ENCODE data around the gene ABHD6.
A peak's percentile ranks its signal among the peaks of the same experiment; 100 is the strongest.

ABHD6 gene

DNA sequence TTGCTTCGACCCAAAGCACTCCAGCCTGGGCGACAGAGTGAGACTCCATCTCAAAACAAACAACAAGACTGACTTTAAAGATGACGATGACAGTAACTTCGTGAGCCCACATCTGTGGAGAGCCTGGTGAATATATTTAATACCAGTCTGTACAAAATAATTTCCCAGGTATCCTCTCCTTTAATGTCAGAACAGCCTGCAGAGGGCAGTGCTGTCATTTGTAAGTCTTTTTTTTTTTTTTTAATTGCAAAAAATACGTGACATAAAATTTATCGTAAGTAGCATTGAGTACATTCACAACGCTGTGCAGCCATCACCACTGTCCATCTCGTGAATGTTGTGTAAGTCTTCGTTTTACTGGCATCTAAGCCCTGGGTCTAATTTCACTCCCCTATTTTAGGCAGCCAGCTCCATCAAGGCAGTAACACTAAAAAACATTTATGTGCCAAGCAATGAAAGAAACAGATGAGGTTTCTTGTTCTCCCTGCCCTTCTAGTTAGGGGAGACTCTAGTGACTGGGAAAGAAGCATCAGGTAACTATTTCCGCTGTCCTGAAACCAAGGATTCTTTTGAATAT lies 70.1 kb downstream of the ABHD6 start:
- DNase-seq: peak; percentile 54
- Mint-ChIP-seq H3K4me1 (peaks cover 36% of the 10 kb centered on the region), H3K4me3 (peak overlapping the region; percentile 94), H3K9me3 (no peaks in the 10 kb centered on the region), H3K36me3 (peaks cover 24% of the 10 kb centered on the region), H3K27me3 (peaks cover 7% of the 10 kb centered on the region), H3K27ac (peak overlapping the region; percentile 99)
- CTCF ChIA-PET: interaction anchor here (0.6 to 4.5 kb wide), 26 partner anchors 11 to 1506 kb away, joined by 3 to 54 read pairs (median 6); partner anchors contain the start of genes ABHD6, KCTD6 and PXK

DNA sequence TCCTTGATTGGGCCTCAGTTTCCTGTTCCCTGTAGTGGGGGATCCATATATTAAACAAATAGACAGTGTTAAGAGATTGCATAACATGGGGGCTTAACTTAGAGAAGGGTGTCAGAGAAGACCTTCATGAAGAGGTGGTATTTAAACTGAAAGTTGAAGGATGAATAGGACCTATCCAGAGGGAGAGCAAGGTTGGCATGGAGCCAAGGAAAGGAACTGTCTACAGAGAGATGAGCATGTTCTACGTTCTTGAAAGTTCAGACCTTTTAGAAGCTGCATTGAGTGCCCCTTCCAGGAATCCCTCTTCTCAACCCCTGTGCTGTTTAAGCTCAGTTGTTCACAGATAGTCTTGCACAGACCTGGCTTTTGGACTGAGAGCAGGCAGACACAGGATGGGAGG lies 71.1 kb downstream of the ABHD6 start:
- H3K36me3 Mint-ChIP-seq: peaks cover 30% of the 10 kb centered on the region
- no peak for DNase-seq
- H3K27ac Mint-ChIP-seq: peak overlapping the region; percentile 38
- no peaks in the 10 kb centered on the region for H3K9me3 Mint-ChIP-seq
- CTCF ChIA-PET: interaction anchor here (0.8 to 4.5 kb wide), 11 partner anchors 10 to 321 kb away, joined by 3 to 54 read pairs (median 8); partner anchors contain the start of gene KCTD6
- peaks cover 36% of the 10 kb centered on the region for H3K4me1 Mint-ChIP-seq
- H3K27me3 Mint-ChIP-seq: peaks cover 7% of the 10 kb centered on the region
- H3K4me3 Mint-ChIP-seq: peak overlapping the region; percentile 18

DNA sequence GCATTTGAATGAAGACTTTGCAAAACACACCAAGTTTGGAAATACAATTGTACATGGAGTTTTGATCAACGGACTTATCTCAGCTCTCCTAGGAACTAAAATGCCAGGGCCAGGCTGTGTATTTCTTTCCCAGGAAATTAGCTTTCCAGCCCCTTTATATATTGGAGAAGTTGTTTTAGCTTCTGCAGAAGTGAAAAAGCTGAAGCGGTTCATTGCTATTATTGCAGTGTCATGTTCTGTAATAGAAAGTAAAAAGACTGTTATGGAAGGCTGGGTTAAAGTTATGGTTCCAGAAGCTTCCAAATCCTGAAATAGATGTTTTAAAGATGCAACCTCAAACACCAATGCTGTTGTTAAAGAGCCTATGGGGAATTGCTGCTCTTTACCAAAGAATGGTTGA lies 80.2 kb downstream of the ABHD6 start:
- H3K36me3 Mint-ChIP-seq: peaks cover 33% of the 10 kb centered on the region
- H3K27me3 Mint-ChIP-seq: no peaks in the 10 kb centered on the region

DNA sequence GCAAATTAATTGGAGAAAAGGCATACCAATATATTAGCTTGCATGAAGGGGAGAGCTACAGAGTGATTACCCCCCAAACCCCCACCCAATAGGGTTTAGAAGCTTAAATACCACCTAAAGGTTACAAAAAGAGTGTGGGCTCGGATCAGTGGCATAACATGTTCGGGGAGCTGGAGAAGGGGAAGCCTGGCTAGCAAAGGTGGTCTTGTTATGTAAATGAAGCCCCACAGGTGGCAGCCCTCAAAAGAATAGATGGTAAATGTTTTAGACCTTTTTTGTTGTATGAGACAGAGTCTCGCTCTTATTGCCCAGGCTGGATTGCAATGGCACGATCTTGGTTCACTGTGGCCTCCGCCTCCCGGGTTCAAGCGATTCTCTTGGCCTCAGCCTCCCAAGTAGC lies 84.2 kb downstream of the ABHD6 start:
- Mint-ChIP-seq H3K27ac (no peak overlapping the region), H3K4me3 (no peak overlapping the region), H3K9me3 (no peaks in the 10 kb centered on the region), H3K27me3 (no peaks in the 10 kb centered on the region), H3K36me3 (peaks cover 13% of the 10 kb centered on the region), H3K4me1 (peaks cover 28% of the 10 kb centered on the region)
- CTCF ChIA-PET: interaction anchor here (0.8 to 6.9 kb wide), 10 partner anchors 9 to 216 kb away, joined by 3 to 54 read pairs (median 4); partner anchors contain the start of genes HTD2 and RPP14
- DNase-seq: no peak

More for the DNA sequence above, 80.2 kb downstream of the ABHD6 start:
- Mint-ChIP-seq H3K9me3 (no peaks in the 10 kb centered on the region), H3K4me1 (no peaks in the 10 kb centered on the region), H3K4me3 (no peak overlapping the region), H3K27ac (no peak overlapping the region)
- DNase-seq: no peak
- CTCF ChIA-PET: interaction anchor here (1.2 to 6.9 kb wide), 4 partner anchors 10 to 88 kb away, joined by 3 to 54 read pairs (median 4); partner anchors contain the start of genes HTD2 and RPP14

DNA sequence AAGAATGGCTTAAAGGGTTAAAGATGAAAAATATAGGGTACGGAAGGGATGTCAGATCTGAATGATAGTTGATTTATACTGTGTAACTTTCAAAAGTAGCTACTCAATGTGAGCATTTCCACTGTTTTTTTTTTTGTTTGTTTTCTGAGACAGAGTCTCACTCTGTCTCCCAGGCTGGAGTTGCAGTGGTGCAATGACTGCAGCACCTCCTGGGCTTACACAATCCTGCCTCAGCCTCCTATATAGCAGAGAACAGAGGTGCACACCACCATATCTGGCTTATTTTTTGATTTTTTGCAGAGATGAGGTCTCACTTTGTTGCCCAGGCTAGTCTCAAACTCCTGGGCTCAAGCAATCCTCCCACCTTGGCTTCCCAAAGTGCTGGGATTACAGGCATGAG lies 85.2 kb downstream of the ABHD6 start:
- CTCF ChIA-PET: interaction anchor here (0.9 to 4.0 kb wide), 5 partner anchors 9 to 208 kb away, joined by 3 to 30 read pairs (median 3); partner anchors contain the start of gene PXK
- Mint-ChIP-seq H3K9me3 (no peaks in the 10 kb centered on the region), H3K4me3 (no peak overlapping the region), H3K27ac (no peak overlapping the region), H3K27me3 (no peaks in the 10 kb centered on the region), H3K4me1 (peaks cover 28% of the 10 kb centered on the region), H3K36me3 (peaks cover 11% of the 10 kb centered on the region)
- DNase-seq: no peak

DNA sequence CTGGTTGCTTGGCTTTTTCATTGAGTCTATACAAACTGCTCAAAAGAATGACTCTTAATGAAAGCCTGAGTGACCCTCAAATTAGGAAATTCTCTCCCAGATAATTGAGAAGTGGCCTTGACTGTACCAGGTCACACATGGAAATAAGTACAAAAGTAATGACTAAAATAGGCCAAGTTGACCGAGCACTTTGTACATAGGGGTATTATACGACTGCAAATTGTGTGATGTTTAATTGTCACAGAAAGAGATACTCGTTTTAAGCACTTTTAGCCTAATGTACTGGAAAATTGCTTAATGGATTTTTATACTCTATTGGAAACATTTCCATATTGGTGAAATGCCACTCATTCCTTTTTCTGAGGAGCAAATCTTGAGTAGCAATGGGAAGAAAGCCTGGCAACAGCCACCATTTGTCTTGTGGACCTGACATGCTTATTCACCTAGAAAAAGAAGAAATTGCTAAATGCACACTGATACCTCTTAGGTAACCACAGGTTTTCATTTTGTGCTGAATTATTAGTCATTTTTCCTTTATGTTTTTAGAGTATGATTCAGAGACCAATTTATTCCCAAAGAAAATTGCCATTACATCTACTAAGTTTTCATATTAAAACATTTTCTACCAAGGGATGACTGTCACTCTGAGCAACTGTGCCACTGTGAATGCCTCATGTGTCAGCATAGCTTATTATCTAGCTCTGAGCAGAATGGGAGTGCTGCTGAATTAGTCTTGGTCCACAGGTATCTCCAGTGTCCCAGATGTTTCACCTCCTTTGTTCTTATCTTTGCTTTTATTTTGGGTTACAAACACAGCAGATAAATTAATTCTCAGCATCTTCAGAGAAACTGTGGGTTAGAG lies 86.2 kb downstream of the ABHD6 start:
- no peak for DNase-seq
- peak overlapping the region; percentile 62 for H3K27ac Mint-ChIP-seq
- no peak overlapping the region for H3K4me3 Mint-ChIP-seq
- peaks cover 28% of the 10 kb centered on the region for H3K4me1 Mint-ChIP-seq
- H3K36me3 Mint-ChIP-seq: peaks cover 9% of the 10 kb centered on the region
- CTCF ChIA-PET: interaction anchor here (1.6 to 4.1 kb wide), 6 partner anchors 8 to 207 kb away, joined by 3 to 20 read pairs (median 12); partner anchors contain the start of genes HTD2, PXK and RPP14
- no peaks in the 10 kb centered on the region for H3K9me3 Mint-ChIP-seq
- no peaks in the 10 kb centered on the region for H3K27me3 Mint-ChIP-seq

DNA sequence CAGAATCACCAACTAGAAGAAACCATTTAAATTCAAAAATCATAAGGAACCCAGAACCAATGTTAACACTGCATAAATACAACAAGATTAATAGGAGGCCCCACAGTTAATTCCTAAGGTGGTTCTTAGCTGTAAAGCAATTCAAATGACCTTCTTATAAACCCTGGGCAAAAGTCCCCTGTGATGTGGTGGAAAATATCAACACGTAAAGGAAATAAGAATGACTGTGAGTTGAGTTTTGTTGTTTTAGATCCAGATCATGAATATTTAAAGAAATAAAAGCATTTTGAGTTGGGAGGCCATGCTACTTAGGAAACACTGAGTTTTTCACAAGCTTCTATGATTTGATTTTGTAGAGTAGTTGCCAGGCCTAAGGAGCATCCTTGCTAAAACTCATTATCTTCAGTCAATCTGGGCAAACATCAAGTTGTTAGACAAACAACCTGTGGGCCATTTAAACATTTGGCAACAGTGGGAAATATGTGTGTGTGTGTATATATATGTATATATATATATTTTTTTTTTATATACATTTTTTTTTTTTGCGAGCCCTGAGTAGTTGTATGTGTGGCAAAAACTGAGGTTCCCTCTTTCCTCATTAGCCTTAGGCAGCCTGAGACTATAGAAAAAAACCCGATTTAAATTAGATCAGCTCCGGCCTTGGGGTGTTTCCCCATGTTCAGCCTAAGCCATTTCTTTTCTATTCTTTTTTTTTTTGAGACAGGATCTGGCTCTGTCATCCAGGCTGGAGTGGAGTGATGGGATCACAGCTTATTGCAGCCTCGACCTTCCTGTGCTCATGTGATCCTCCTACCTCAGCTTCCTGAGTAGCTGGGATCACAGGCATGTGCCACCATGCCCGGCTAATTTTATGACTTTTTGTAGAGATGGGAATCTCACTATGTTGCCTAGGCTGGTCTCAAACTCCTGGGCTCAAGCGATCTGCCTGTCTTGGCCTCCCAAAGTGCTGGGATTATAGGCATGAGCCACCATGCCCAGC lies 87.1 kb downstream of the ABHD6 start:
- peaks cover 28% of the 10 kb centered on the region for H3K4me1 Mint-ChIP-seq
- no peaks in the 10 kb centered on the region for H3K9me3 Mint-ChIP-seq
- H3K4me3 Mint-ChIP-seq: no peak overlapping the region
- CTCF ChIA-PET: interaction anchor here (0.8 to 4.1 kb wide), 5 partner anchors 9 to 351 kb away, joined by 3 to 20 read pairs (median 13); partner anchors contain the start of genes HTD2, PXK and RPP14
- H3K27me3 Mint-ChIP-seq: no peaks in the 10 kb centered on the region
- peaks cover 3% of the 10 kb centered on the region for H3K36me3 Mint-ChIP-seq
- DNase-seq: no peak
- peak overlapping the region; percentile 62 for H3K27ac Mint-ChIP-seq

DNA sequence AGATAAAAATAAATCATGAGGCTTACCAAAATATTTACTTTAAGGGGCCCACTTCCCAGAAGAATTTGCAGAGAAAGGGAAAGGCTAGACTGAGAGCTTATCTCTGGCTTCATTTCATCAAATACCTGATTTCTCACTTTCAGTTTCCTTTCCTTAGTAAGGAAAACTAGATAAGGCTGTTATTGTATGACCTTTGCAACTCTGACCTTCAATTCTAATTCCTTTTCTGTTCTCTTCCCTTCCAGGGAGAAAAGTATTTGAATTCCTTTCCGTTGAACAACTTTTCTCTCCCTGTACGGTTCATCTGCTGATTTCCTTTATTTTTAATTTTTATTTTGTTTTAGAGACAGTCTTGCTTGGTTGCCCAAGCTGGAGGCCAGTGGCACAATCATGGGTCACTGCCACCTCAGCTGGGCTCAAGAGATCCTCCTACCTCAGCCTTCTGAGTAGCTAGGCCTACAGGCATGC lies 88.0 kb downstream of the ABHD6 start:
- CTCF ChIA-PET: interaction anchor here (0.7 to 4.1 kb wide), 5 partner anchors 9 to 90 kb away, joined by 3 to 20 read pairs (median 13); partner anchors contain the start of genes HTD2, PXK and RPP14
- Mint-ChIP-seq H3K27me3 (no peaks in the 10 kb centered on the region), H3K9me3 (no peaks in the 10 kb centered on the region), H3K4me3 (no peak overlapping the region), H3K36me3 (no peaks in the 10 kb centered on the region), H3K27ac (peak overlapping the region; percentile 65), H3K4me1 (peaks cover 30% of the 10 kb centered on the region)
- no peak for DNase-seq

DNA sequence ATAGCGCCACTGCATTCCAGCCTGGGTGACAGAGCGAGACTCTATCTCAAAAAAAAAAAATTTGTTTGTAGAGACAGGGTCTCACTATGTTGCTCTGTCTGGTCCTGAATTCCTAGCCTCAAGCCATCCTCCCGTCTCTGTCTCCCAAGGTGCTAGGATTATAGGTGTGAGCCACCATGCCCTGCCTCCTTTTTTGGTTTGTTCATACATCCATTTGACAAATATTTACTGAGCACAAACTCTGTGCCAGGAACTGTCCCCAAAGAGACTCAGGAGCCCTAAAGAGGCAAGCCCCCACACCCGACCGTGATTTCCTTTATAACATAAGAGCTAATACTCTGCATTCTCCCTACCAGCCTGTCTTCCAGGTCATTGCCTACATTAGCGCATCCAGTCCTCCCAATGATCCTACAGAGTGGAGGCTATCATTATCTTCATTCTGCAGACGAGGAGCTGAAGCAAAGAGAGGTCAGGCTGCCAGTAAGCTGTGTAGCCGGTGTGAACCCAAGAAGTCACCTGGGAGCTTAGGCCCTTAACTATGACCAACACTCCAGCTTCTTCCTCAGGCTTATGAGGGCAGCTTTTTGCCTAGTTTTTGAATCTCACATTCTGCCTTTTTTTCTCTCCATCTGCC lies 88.8 kb downstream of the ABHD6 start:
- Mint-ChIP-seq H3K27ac (no peak overlapping the region), H3K9me3 (no peaks in the 10 kb centered on the region), H3K27me3 (no peaks in the 10 kb centered on the region), H3K36me3 (no peaks in the 10 kb centered on the region), H3K4me1 (peaks cover 34% of the 10 kb centered on the region), H3K4me3 (no peak overlapping the region)
- CTCF ChIA-PET: interaction anchor here (2.7 to 4.1 kb wide), 3 partner anchors 20 to 90 kb away, joined by 10 to 20 read pairs (median 14); partner anchors contain the start of genes HTD2 and RPP14
- no peak for DNase-seq

DNA sequence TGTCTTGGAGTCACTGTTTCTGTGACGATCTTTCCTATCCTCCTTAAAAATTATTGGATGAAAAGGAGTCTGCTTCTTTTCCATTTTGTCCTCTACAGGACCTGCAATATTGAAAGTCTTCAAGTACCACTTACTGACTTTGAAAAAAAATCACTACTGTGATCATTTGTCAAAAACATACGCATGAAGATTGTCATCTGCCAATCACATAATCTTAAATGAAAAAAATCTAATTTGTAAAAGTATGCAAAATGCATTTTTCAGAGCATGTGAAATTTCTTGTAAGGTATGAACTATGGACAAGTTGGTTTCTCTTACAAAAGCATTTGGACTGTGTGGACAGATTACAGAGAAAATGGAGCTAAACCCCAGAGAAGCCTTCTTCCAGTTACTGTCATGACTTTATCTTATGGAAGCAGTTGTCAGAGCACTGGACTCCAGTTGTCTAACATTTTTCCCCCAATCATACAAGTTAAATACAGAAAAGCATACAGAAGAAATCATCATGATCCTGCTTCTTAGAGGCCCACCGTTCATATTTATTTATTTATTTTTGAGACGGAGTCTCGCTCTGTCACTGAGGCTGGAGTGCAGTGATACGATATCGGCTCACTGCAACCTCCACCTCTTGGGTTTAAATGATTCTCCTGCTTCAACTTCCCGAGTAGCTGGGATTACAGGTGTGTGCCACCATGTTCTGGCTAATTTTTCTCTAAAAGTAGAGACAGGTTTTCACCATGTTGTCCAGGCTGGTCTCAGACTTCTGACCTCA lies 91.7 kb downstream of the ABHD6 start:
- CTCF ChIA-PET: interaction anchor here (1.7 kb wide), 1 partner anchor 9 kb away, joined by 4 read pairs; no protein-coding TSS in a partner anchor
- Mint-ChIP-seq H3K36me3 (no peaks in the 10 kb centered on the region), H3K9me3 (no peaks in the 10 kb centered on the region), H3K4me1 (peaks cover 38% of the 10 kb centered on the region), H3K27ac (no peak overlapping the region), H3K4me3 (no peak overlapping the region), H3K27me3 (no peaks in the 10 kb centered on the region)
- no peak for DNase-seq

DNA sequence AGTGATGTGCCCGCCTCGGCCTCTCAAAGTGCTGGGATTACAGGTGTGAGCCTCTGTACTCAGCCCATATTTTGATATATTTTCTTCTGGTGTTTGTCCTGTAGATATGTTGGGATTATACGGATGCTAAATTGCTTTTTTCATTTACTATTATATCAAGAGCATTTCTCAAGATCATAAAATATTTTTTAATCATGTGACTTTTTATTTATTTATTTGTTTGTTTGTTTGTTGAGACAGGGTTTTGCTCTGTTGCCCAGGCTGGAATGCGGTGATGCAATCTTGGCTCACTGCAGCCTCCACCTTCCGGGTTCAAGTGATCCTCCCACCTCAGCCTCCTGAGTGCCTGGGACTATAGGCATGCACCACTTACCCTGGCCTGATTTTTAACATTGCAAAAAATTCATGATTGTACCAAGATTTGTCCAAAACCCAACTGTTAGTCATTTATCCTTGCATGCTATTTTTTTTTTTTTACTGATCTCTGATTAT lies 92.4 kb downstream of the ABHD6 start:
- H3K4me1 Mint-ChIP-seq: peaks cover 38% of the 10 kb centered on the region
- H3K9me3 Mint-ChIP-seq: no peaks in the 10 kb centered on the region
- H3K4me3 Mint-ChIP-seq: no peak overlapping the region
- CTCF ChIA-PET: interaction anchor here (0.7 to 3.4 kb wide), 4 partner anchors 9 to 193 kb away, joined by 3 to 13 read pairs (median 4); partner anchors contain the start of genes HTD2 and RPP14
- H3K27ac Mint-ChIP-seq: no peak overlapping the region
- no peaks in the 10 kb centered on the region for H3K27me3 Mint-ChIP-seq
- no peaks in the 10 kb centered on the region for H3K36me3 Mint-ChIP-seq
- no peak for DNase-seq

DNA sequence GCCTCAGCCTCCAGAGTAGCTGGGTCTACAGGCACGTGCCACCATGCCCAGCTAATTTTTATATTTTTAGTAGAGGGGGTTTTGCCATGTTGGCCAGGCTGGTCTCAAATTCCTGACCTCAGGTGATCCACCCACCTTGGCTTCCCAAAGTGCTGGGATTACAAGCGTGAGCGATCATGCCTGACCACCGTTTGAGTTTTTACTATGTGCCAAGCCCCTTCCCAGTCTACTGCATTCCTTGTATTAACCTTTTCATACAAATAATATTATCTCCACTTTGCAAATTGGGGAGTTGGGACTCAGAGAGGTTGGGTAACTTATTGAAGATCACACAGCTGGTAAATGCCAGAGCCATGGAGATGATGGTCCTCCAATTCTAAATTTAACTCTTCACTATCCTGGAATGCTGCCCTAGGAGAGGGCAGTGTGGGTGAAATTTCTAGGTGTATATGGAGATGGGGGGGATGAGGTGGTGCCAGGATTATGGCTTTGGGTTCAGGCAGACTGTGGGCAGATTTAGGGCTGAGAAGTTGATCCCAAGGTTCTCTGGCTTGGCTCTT lies 94.1 kb downstream of the ABHD6 start:
- no peaks in the 10 kb centered on the region for H3K27me3 Mint-ChIP-seq
- H3K4me3 Mint-ChIP-seq: peak overlapping the region; percentile 66
- DNase-seq: no peak
- H3K36me3 Mint-ChIP-seq: peaks cover 8% of the 10 kb centered on the region
- H3K9me3 Mint-ChIP-seq: no peaks in the 10 kb centered on the region
- CTCF ChIA-PET: interaction anchor here (1.0 to 6.1 kb wide), 5 partner anchors 9 to 162 kb away, joined by 3 to 45 read pairs (median 13); partner anchors contain the start of genes HTD2 and RPP14
- H3K27ac Mint-ChIP-seq: no peak overlapping the region
- H3K4me1 Mint-ChIP-seq: peaks cover 39% of the 10 kb centered on the region

All from activated naive CD4-positive, alpha-beta T cell treated with anti-CD3 and anti-CD28 coated beads, Interleukin-2, amount 10 ng/mL, durations not matched to agents 7 days and 5 days (primary cell).